SU-DHL-6 (cell line): ENCODE measurements around the gene FERMT3.

ENCODE experiments used
- CTCF ChIP-seq: fragments of 200-600 bp; sonication (generic); IDR thresholded peaks from one replicate; pipeline ENCODE4 v1.5.1; 2017; ENCODE audit warnings: antibody characterized with exemption, mild to moderate bottlenecking, low read length, moderate library complexity; ENCODE audit not compliant: insufficient read depth, poor library complexity, severe bottlenecking
- EZH2phosphoT487 ChIP-seq: fragments of 200-600 bp; sonication (generic), shearing (Covaris generic); conservative IDR thresholded peaks from 2 replicates; pipeline ENCODE4 v1.6.1; 2018; ENCODE audit warnings: mild to moderate bottlenecking, antibody characterized with exemption, low read length, moderate library complexity, mixed read lengths

- TF ChIP-seq CTCF (no peak), EZH2phosphoT487 (no peak)
Observed at GRCh38 chr11:64204080-64204440, 2.5 kb upstream of the FERMT3 start.
